Breast epithelium (tissue), 3 donors: ENCODE data around the gene PTPRO.

ENCODE experiments used
- CTCF ChIP-seq, 3 donors: fragments of 450-650 bp; IDR thresholded peaks; one replicate each; pipeline ENCODE4 v1.5.1; 2016 to 2017; ENCODE audit warnings: antibody characterized with exemption in 3 of 3, mild to moderate bottlenecking in 3 of 3, moderate library complexity in 3 of 3
- POLR2A ChIP-seq: fragments of 450-650 bp; IDR thresholded peaks from one replicate; pipeline ENCODE4 v1.6.1; 2016; ENCODE audit warnings: antibody characterized with exemption, mild to moderate bottlenecking, moderate library complexity
- POLR2AphosphoS5 ChIP-seq, 3 donors: sonication (generic); formaldehyde crosslinking; IDR thresholded peaks; one replicate each; pipeline ENCODE4 v1.6.1; 2017; ENCODE audit warnings: antibody characterized with exemption in 3 of 3

- TF ChIP-seq CTCF (IDR thresholded peaks at IDR 0.05) (no peak), POLR2A (no peak), POLR2AphosphoS5 (IDR thresholded peaks at IDR 0.05) (no peak)
Observed at GRCh38 chr12:15608406-15608805, 286.1 kb downstream of the PTPRO start.
